A549 (cell line): ENCODE data around the gene AKIRIN1. TPM values are rescaled to one million over a fixed set of nuclear protein-coding genes. Genes with fewer than 3 reads are reported as not detected.
A peak's percentile ranks its signal among the peaks of the same experiment; 100 is the strongest.

Experiments
- ATAC-seq, 2 experiments: fragments of 200-7000 bp in 1 of 2; fragments of >200 bp in 1 of 2; cut with Nextera tagmentation in 1 of 2; cut with Tn5 transposase in 1 of 2; 3 replicates each; pipeline versions ENCODE4 v1.8.0 to v1.9.1; 2018 to 2020; ENCODE audit warnings: mild to moderate bottlenecking in 1 of 2, moderate library complexity in 1 of 2
- CTCF ChIA-PET: fragments of 300-600 bp; sonication (Branson Sonifier 250); formaldehyde crosslinking; extraction: SDS; loops from one replicate; lab custom pipeline; 2021; ENCODE audit warnings: antibody characterized with exemption, inconsistent platforms; lab: Yijun Ruan, JAX
- POLR2A ChIA-PET: fragments of 350-600 bp; formaldehyde crosslinking; extraction: SDS; loops from one replicate; lab custom pipeline; 2021; ENCODE audit warnings: antibody characterized with exemption, inconsistent platforms; lab: Yijun Ruan, JAX
- DNase-seq, 2 experiments: peaks; one replicate each; pipeline versions ENCODE4 v3.0.0 to v3.0.0-alpha.2; 2011 to 2016; ENCODE audit warnings: low read depth in 1 of 2, low spot score in 1 of 2
- FAIRE-seq: peaks from 2 replicates; lab custom pipeline; 2011; peaks lifted over from hg19 to GRCh38; lab: Jason Lieb, UNC
- H3K27ac ChIP-seq, 2 experiments: fragments of >200 bp; sonication (Bioruptor Twin); formaldehyde crosslinking; 3 replicates each; pipeline ENCODE4 v1.5.1; 2016 to 2017
- H3K4me1 ChIP-seq: fragments of >200 bp; sonication (Bioruptor Twin); formaldehyde crosslinking; 3 replicates; pipeline ENCODE4 v1.6.1; 2016
- H3K4me2 ChIP-seq: fragments of >200 bp; sonication (Bioruptor Twin); formaldehyde crosslinking; 3 replicates; pipeline ENCODE4 v1.6.1; 2016
- H3K4me3 ChIP-seq: fragments of >200 bp; sonication (Bioruptor Twin); formaldehyde crosslinking; 3 replicates; pipeline ENCODE4 v1.5.1; 2016
- H3K9me3 ChIP-seq: fragments of >200 bp; sonication (Bioruptor Twin); formaldehyde crosslinking; 3 replicates; pipeline ENCODE4 v1.6.1; 2016
- ATOH8 ChIP-seq: fragments of 250-450 bp; sonication (Bioruptor Pico); IDR thresholded peaks from 2 replicates; pipeline ENCODE4 v1.5.0; 2020; ENCODE audit warnings: low read depth, mild to moderate bottlenecking, moderate library complexity
- BCL3 ChIP-seq: fragments of >200 bp; sonication (Bioruptor Twin); formaldehyde crosslinking; IDR thresholded peaks from 3 replicates; pipeline ENCODE4 v1.6.1; 2016
- BHLHE40 ChIP-seq: IDR thresholded peaks from 2 replicates; pipeline ENCODE4 v1.6.1; 2012; ENCODE audit warnings: low read depth, low read length, inconsistent platforms
- E2F6 ChIP-seq: IDR thresholded peaks from 2 replicates; pipeline ENCODE4 v1.6.1; 2012; ENCODE audit warnings: low read depth, borderline replicate concordance
- EHMT2 ChIP-seq: fragments of 200-600 bp; sonication (generic); IDR thresholded peaks from 2 replicates; pipeline ENCODE4 v1.6.1; 2016; ENCODE audit warnings: antibody characterized with exemption, low read depth, mild to moderate bottlenecking, moderate library complexity
- ELK1 ChIP-seq: fragments of 150-350 bp; IDR thresholded peaks from 2 replicates; pipeline ENCODE4 v1.6.1; 2014; ENCODE audit warnings: low read depth, mild to moderate bottlenecking, low read length
- EP300 ChIP-seq, 2 experiments: fragments of >200 bp; sonication (Bioruptor Twin); formaldehyde crosslinking; IDR thresholded peaks; 2 replicates in 1 of 2; 3 replicates in 1 of 2; pipeline ENCODE4 v1.6.1; 2016 to 2017
- FOXS1 ChIP-seq: fragments of 250-450 bp; sonication (Bioruptor Pico); IDR thresholded peaks from 2 replicates; pipeline ENCODE4 v1.5.0; 2020; ENCODE audit warnings: mild to moderate bottlenecking, moderate library complexity
- HMGXB4 ChIP-seq: fragments of 250-450 bp; sonication (Bioruptor Pico); IDR thresholded peaks from 2 replicates; pipeline ENCODE4 v1.5.0; 2021; ENCODE audit warnings: mild to moderate bottlenecking, moderate library complexity, borderline replicate concordance
- HOXA7 ChIP-seq: fragments of 250-450 bp; sonication (Bioruptor Pico); IDR thresholded peaks from 2 replicates; pipeline ENCODE4 v1.5.0; 2020; ENCODE audit warnings: mild to moderate bottlenecking, moderate library complexity
- KDM1A ChIP-seq: fragments of 200-600 bp; sonication (generic); IDR thresholded peaks from 2 replicates; pipeline ENCODE4 v1.6.1; 2016; ENCODE audit warnings: low read depth, mild to moderate bottlenecking
- MAFK ChIP-seq: fragments of 450-650 bp; IDR thresholded peaks from 2 replicates; pipeline ENCODE4 v1.6.1; 2014; ENCODE audit not compliant: partially characterized antibody
- MAX ChIP-seq: IDR thresholded peaks from 2 replicates; pipeline ENCODE4 v1.6.1; 2012
- MAZ ChIP-seq: fragments of 150-350 bp; IDR thresholded peaks from 2 replicates; pipeline ENCODE4 v1.6.1; 2014; ENCODE audit warnings: antibody characterized with exemption, low read depth, low read length, borderline replicate concordance
- MYC ChIP-seq: IDR thresholded peaks from 2 replicates; pipeline ENCODE4 v1.6.1; 2012; ENCODE audit warnings: mild to moderate bottlenecking, inconsistent platforms, low read length, improper control_type of control experiment, borderline replicate concordance
- NFE2L2 ChIP-seq: fragments of 150-350 bp; conservative IDR thresholded peaks from 2 replicates; pipeline ENCODE4 v1.6.1; 2014; ENCODE audit warnings: low read length
- POLR2A ChIP-seq: IDR thresholded peaks from 2 replicates; pipeline ENCODE4 v1.6.1; 2012; ENCODE audit warnings: mild to moderate bottlenecking, low read length
- POLR2AphosphoS2 ChIP-seq: conservative IDR thresholded peaks from 2 replicates; pipeline ENCODE4 v1.6.1; 2012; ENCODE audit warnings: low read length, improper control_type of control experiment, inconsistent platforms
- RAD21 ChIP-seq, 2 experiments: fragments of >200 bp in 1 of 2; sonication (Bioruptor Twin) in 1 of 2; formaldehyde crosslinking in 1 of 2; IDR thresholded peaks in 1 of 2; conservative IDR thresholded peaks in 1 of 2; 2 replicates in 1 of 2; 3 replicates in 1 of 2; pipeline ENCODE4 v1.6.1; 2012 to 2018; ENCODE audit warnings: inconsistent platforms in 1 of 2
- RARB ChIP-seq: fragments of 250-450 bp; sonication (Bioruptor Pico); IDR thresholded peaks from 2 replicates; pipeline ENCODE4 v1.8.0; 2021; ENCODE audit warnings: mild to moderate bottlenecking, moderate library complexity
- RFX5 ChIP-seq: fragments of 450-650 bp; IDR thresholded peaks from 2 replicates; pipeline ENCODE4 v1.7.1; 2014; ENCODE audit warnings: antibody characterized with exemption, mild to moderate bottlenecking, moderate library complexity
- RNF2 ChIP-seq: fragments of 200-600 bp; sonication (generic); IDR thresholded peaks from 2 replicates; pipeline ENCODE4 v1.6.1; 2016; ENCODE audit warnings: low read depth, mild to moderate bottlenecking, antibody characterized with exemption, moderate library complexity, borderline replicate concordance
- TFCP2L1 ChIP-seq: fragments of 250-450 bp; sonication (Bioruptor Pico); IDR thresholded peaks from 2 replicates; pipeline ENCODE4 v1.5.0; 2021; ENCODE audit warnings: mild to moderate bottlenecking
- USF2 ChIP-seq: fragments of 450-650 bp; IDR thresholded peaks from 2 replicates; pipeline ENCODE4 v1.6.1; 2014; ENCODE audit warnings: antibody characterized with exemption
- ZFP36 ChIP-seq: fragments of 450-650 bp; IDR thresholded peaks from 2 replicates; pipeline ENCODE4 v1.6.1; 2014; ENCODE audit warnings: borderline replicate concordance; ENCODE audit not compliant: partially characterized antibody
- WGBS: methylation state at CpG from one replicate; pipeline ENCODE4 v1.1.6; 2017; ENCODE audit errors: missing lambda C conversion rate; 5-methylcytosine and 5-hydroxymethylcytosine counted together
- polyA plus RNA-seq, 4 experiments: library from polyadenylated mRNA; depleted of rRNA in 3 of 4; stranded (reverse); fragments of >200 nt; fragmentation: RNase III in 1 of 4; extraction: RNeasy Plus Mini Kit Qiagen cat#74134 plus additional on column Dnase treatment in 1 of 4; gene quantifications; 2 replicates in 3 of 4; 3 replicates in 1 of 4; pipeline ENCODE4 v1.2.3, GENCODE V29; 2011 to 2017

Gene AKIRIN1
- polyA plus RNA-seq, 2 of the 4 experiments (the other 2 are of a cell fraction) = 37.7 to 72.0 TPM

- 96% methylated on average over 5 of the region's 5 CpGs for WGBS
- H3K4me3 ChIP-seq = no peak overlapping the region
- H3K27ac ChIP-seq = no peak overlapping the region
- FAIRE-seq (no peak), DNase-seq (no peak), ATAC-seq (no peak)
- TF ChIP-seq HMGXB4 (no peak), BHLHE40 (no peak), MYC (no peak), BCL3 (no peak), POLR2AphosphoS2 (no peak), EHMT2 (no peak), EP300 (IDR thresholded peaks at IDR 0.05) (no peak), ATOH8 (CRISPR knock-in tag) (no peak), E2F6 (no peak), HOXA7 (CRISPR knock-in tag) (no peak), POLR2A (no peak), USF2 (no peak), FOXS1 (CRISPR knock-in tag) (no peak), TFCP2L1 (CRISPR knock-in tag) (no peak), NFE2L2 (no peak)
- ChIA-PET CTCF (no interaction called here), POLR2A (no interaction called here)
- no peaks in the 10 kb centered on the region for H3K9me3 ChIP-seq
- no peak overlapping the region for H3K4me2 ChIP-seq
- H3K4me1 ChIP-seq = peaks cover 34% of the 10 kb centered on the region
Measured at GRCh38 chr1:38994196-38994595, 3.1 kb downstream of the AKIRIN1 start.

GRCh38 chr1:38997034-38997900 lies 6.2 kb downstream of the AKIRIN1 start:
- WGBS = 39% methylated on average over 4 of the region's 4 CpGs
- peak overlapping the region in 1 of 2 experiments; percentile 1; a peak in 1 of 6 replicates for H3K27ac ChIP-seq
- peak overlapping the region; percentile 35; the same call in 2 of the 3 replicates for H3K4me2 ChIP-seq
- DNase-seq = no peak
- no peak for FAIRE-seq
- peaks cover 23% of the 10 kb centered on the region for H3K4me1 ChIP-seq
- ChIA-PET POLR2A (interaction anchor here (1.3 kb wide), 1 partner anchor 29 kb away, joined by 4 read pairs; the partner anchor contains the start of gene NDUFS5), CTCF (interaction anchor here (1.0 kb wide), 1 partner anchor 10 kb away, joined by 5 read pairs; no protein-coding TSS in a partner anchor)
- no peak for ATAC-seq
- H3K4me3 ChIP-seq = no peak overlapping the region
- H3K9me3 ChIP-seq = no peaks in the 10 kb centered on the region
- no peak for TF ChIP-seq HMGXB4
- TF ChIP-seq RARB (CRISPR knock-in tag) = no peak
- no peak for TF ChIP-seq ATOH8 (CRISPR knock-in tag)
- no peak for TF ChIP-seq RFX5
- TF ChIP-seq ZFP36 = no peak
- no peak for TF ChIP-seq POLR2AphosphoS2
- TF ChIP-seq RAD21 (conservative IDR thresholded peaks at IDR 0.05 in 1 of 2, IDR thresholded peaks at IDR 0.05 in 1 of 2) = no peak
- no peak for TF ChIP-seq ELK1
- TF ChIP-seq MAZ = no peak
- no peak for TF ChIP-seq HOXA7 (CRISPR knock-in tag)
- TF ChIP-seq FOXS1 (CRISPR knock-in tag) = no peak
- no peak for TF ChIP-seq MAFK
- TF ChIP-seq MAX = no peak
- no peak for TF ChIP-seq RNF2
- no peak for TF ChIP-seq KDM1A
